ENCODE results near the gene ZNF555. TPM values are rescaled to one million over a fixed set of nuclear protein-coding genes. Genes with fewer than 3 reads are reported as not detected.

ZNF555 gene
- total and polyA plus RNA-seq, 9 of the 15 experiments (the other 6 are each of a cell fraction or from before 2014, with no cell fraction given), result 2.0 to 6.7 (median 5.4) TPM

DNA sequence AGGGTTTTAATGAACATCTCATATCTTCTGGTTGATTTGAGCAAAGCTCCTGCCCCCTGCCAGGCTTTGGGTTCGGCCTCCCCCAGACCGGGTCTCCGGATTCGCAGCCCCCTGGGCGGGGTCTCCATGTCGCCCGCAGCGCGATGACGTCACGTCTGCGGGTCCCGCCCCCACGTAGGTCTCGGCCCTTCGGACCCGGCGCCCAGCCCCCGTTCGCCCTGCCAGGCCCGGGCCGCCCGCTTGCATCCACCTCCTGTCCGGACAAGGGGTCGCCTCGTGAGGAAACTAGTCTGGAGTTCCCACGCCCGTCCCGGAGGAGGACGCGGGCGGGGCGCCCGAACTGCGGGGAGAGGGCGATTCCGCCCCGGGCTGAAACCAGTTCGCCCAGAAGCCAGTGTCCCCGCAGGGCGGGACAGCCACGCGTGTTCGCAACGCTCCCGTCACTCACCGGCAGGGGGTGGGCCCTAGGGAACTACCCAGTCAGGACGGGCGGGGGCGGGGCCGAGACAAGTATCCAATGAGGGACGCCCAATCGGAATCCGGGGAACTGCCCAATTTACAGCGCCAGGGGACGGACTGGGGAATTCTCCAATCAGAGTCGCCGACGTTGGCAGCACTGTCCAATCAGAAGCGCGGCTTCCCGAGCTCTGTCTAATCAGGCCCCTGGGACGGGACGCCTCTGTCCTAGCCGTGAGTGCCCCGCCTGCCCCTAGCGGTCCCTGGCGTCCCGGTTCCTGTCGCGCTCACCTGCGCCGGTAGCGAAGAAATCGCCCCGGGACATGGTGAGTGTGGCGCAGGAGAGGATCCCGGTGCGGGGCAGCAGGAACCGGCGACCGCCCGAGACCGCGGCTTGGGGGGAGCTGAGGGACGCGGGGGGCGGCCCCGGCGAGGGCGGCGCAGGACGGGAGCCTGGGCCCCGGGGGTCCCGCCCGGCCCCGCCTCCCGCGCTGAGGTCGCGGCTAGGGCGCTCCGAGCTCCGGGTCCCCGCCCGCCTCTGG is at the start of gene ZNF555 (continued):
- no peak for TF ChIP-seq XRCC3 (IDR thresholded peaks at IDR 0.05)
- peak; percentile 71; the same call in 1 of the 2 replicates for TF ChIP-seq SMARCA5 (IDR thresholded peaks at IDR 0.05)
- no peak for TF ChIP-seq RFX1 (IDR thresholded peaks at IDR 0.05)
- peak; percentile 97 for TF ChIP-seq MTA3 (IDR thresholded peaks at IDR 0.05; ENCODE audit: borderline replicate concordance)
- TF ChIP-seq ZNF143 (CRISPR knock-in tag; IDR thresholded peaks at IDR 0.05), result no peak
- peak; percentile 74 for TF ChIP-seq POLR2G (IDR thresholded peaks at IDR 0.05; ENCODE audit: low read depth, low read length)
- TF ChIP-seq ZNF134 (CRISPR knock-in tag; conservative IDR thresholded peaks at IDR 0.05), result no peak
- TF ChIP-seq ZNF165 (CRISPR knock-in tag; IDR thresholded peaks at IDR 0.05; ENCODE audit: borderline replicate concordance), result no peak
- TF ChIP-seq, protein P1, sequence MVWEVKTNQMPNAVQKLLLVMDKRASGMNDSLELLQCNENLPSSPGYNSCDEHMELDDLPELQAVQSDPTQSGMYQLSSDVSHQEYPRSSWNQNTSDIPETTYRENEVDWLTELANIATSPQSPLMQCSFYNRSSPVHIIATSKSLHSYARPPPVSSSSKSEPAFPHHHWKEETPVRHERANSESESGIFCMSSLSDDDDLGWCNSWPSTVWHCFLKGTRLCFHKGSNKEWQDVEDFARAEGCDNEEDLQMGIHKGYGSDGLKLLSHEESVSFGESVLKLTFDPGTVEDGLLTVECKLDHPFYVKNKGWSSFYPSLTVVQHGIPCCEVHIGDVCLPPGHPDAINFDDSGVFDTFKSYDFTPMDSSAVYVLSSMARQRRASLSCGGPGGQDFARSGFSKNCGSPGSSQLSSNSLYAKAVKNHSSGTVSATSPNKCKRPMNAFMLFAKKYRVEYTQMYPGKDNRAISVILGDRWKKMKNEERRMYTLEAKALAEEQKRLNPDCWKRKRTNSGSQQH (CRISPR knock-in tag; IDR thresholded peaks at IDR 0.05), result no peak
- TF ChIP-seq HMG20B (CRISPR knock-in tag; IDR thresholded peaks at IDR 0.05), result no peak
- TF ChIP-seq TAF9B (IDR thresholded peaks at IDR 0.05; ENCODE audit: partially characterized antibody), result no peak
- TF ChIP-seq, protein P2, sequence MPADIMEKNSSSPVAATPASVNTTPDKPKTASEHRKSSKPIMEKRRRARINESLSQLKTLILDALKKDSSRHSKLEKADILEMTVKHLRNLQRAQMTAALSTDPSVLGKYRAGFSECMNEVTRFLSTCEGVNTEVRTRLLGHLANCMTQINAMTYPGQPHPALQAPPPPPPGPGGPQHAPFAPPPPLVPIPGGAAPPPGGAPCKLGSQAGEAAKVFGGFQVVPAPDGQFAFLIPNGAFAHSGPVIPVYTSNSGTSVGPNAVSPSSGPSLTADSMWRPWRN (IDR thresholded peaks at IDR 0.05; ENCODE audit: low read depth), result no peak
- TF ChIP-seq FOXJ2 (tag; IDR thresholded peaks at IDR 0.05), result no peak
- TF ChIP-seq NUFIP1 (IDR thresholded peaks at IDR 0.05; ENCODE audit: partially characterized antibody), result no peak
- TF ChIP-seq, protein P3, sequence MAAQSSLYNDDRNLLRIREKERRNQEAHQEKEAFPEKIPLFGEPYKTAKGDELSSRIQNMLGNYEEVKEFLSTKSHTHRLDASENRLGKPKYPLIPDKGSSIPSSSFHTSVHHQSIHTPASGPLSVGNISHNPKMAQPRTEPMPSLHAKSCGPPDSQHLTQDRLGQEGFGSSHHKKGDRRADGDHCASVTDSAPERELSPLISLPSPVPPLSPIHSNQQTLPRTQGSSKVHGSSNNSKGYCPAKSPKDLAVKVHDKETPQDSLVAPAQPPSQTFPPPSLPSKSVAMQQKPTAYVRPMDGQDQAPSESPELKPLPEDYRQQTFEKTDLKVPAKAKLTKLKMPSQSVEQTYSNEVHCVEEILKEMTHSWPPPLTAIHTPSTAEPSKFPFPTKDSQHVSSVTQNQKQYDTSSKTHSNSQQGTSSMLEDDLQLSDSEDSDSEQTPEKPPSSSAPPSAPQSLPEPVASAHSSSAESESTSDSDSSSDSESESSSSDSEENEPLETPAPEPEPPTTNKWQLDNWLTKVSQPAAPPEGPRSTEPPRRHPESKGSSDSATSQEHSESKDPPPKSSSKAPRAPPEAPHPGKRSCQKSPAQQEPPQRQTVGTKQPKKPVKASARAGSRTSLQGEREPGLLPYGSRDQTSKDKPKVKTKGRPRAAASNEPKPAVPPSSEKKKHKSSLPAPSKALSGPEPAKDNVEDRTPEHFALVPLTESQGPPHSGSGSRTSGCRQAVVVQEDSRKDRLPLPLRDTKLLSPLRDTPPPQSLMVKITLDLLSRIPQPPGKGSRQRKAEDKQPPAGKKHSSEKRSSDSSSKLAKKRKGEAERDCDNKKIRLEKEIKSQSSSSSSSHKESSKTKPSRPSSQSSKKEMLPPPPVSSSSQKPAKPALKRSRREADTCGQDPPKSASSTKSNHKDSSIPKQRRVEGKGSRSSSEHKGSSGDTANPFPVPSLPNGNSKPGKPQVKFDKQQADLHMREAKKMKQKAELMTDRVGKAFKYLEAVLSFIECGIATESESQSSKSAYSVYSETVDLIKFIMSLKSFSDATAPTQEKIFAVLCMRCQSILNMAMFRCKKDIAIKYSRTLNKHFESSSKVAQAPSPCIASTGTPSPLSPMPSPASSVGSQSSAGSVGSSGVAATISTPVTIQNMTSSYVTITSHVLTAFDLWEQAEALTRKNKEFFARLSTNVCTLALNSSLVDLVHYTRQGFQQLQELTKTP (IDR thresholded peaks at IDR 0.05; ENCODE audit: low read depth in 1 of 2, partially characterized antibody in 2 of 2), result no peak
- no peak for TF ChIP-seq TFAM (CRISPR knock-in tag; conservative IDR thresholded peaks at IDR 0.05)
- TF ChIP-seq RBFOX2 (IDR thresholded peaks at IDR 0.05; ENCODE audit: low read depth, low read length), result peak; percentile 73
- TF ChIP-seq SMC3 (conservative IDR thresholded peaks at IDR 0.05; ENCODE audit: insufficient read depth, low read depth, low read length), result no peak
- no peak for TF ChIP-seq HSF4 (CRISPR knock-in tag; IDR thresholded peaks at IDR 0.05; ENCODE audit: borderline replicate concordance)
- TF ChIP-seq POLR2A (conservative IDR thresholded peaks at IDR 0.05), result peak; percentile 67; the same call in 1 of the 2 replicates
- TF ChIP-seq, protein P4, sequence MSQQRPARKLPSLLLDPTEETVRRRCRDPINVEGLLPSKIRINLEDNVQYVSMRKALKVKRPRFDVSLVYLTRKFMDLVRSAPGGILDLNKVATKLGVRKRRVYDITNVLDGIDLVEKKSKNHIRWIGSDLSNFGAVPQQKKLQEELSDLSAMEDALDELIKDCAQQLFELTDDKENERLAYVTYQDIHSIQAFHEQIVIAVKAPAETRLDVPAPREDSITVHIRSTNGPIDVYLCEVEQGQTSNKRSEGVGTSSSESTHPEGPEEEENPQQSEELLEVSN (IDR thresholded peaks at IDR 0.05; ENCODE audit: borderline replicate concordance in 1 of 2, extremely low read depth in 1 of 2, insufficient read depth in 1 of 2, insufficient read length in 1 of 2, low read depth in 1 of 2, low read length in 1 of 2, poor library complexity in 1 of 2, severe bottlenecking in 1 of 2), result peak in 1 of 2 experiments; percentile 90

Measured in K562 (cell line).